ENCODE results near the gene PACRG. TPM values are rescaled to one million over a fixed set of nuclear protein-coding genes. Genes with fewer than 3 reads are reported as not detected.

The PACRG gene
- total RNA-seq, 4 donors from 2014 or later = 0.29 to 1.6 (median 0.61) TPM

DNA sequence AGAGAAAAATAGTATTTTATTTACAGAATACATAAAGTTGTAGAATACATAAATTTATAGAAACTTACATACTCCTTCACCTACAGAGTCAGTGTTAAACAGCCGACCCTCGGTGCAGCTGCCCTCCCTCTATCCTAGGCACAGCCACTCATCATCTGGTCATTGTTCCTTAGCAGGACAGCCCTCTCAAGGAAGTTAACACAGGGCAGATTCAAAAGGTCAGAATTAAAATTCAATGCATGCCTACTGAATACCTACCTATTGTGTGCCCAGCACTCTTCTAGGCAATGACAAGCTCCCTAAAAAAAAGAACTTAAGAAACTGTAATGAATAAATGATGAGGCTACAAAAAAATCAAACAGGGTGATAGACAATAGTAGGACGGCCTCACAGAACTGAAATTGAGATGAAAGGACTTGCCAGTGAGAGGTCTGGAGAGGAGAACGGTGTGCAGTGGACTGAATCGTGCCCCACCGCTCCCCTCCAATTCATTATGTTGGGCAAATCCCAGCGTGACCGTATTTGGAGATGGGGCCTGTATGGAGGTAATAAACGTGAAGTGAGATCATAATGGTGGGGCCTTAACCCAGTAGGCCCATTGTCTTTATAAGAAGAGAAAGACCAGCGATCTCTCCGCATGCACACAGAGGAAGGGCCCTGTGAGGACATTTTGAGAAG, 326.0 kb downstream of the PACRG start:
- ATAC-seq = no peak
- no peak for TF ChIP-seq POLR2A (IDR thresholded peaks at IDR 0.05)
- TF ChIP-seq, protein P1, sequence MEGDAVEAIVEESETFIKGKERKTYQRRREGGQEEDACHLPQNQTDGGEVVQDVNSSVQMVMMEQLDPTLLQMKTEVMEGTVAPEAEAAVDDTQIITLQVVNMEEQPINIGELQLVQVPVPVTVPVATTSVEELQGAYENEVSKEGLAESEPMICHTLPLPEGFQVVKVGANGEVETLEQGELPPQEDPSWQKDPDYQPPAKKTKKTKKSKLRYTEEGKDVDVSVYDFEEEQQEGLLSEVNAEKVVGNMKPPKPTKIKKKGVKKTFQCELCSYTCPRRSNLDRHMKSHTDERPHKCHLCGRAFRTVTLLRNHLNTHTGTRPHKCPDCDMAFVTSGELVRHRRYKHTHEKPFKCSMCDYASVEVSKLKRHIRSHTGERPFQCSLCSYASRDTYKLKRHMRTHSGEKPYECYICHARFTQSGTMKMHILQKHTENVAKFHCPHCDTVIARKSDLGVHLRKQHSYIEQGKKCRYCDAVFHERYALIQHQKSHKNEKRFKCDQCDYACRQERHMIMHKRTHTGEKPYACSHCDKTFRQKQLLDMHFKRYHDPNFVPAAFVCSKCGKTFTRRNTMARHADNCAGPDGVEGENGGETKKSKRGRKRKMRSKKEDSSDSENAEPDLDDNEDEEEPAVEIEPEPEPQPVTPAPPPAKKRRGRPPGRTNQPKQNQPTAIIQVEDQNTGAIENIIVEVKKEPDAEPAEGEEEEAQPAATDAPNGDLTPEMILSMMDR (IDR thresholded peaks at IDR 0.05 in 4 of 5, conservative IDR thresholded peaks at IDR 0.05 in 1 of 5) = no peak

DNA sequence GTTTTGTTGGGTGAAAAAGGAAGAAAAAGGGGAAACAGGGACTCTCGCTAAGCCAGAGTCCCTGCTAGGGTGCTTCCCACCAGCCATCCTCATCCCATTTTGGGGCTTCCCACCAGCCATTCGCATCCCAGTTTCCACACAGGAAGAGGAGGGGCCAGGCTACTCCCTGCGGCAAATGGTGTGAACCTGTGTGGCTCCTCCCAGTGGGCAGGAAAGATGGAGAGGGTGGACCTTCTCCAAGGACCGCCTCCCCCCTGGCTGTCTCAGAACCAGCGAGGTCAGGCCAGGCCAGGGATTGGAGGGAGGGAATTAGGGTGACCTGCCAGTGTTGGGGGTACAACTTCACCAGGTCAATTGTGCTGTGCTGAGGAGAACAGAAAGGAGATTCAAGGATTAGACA, 326.9 kb downstream of the PACRG start:
- H3K9me3 ChIP-seq = no peaks in the 10 kb centered on the region
- H3K27me3 ChIP-seq = no peaks in the 10 kb centered on the region
- no peak for ATAC-seq
- no peaks in the 10 kb centered on the region for H3K36me3 ChIP-seq
- H3K27ac ChIP-seq = no peak overlapping the region
- no peak overlapping the region for H3K4me3 ChIP-seq
- in situ Hi-C loops (cut with MboI; ENCODE audit: low sequenced_read_pairs in 4 of 4) = no loop called here
- TF ChIP-seq, protein P1 (IDR thresholded peaks at IDR 0.05 in 4 of 5, conservative IDR thresholded peaks at IDR 0.05 in 1 of 5) = no peak
- TF ChIP-seq POLR2A (IDR thresholded peaks at IDR 0.05) = no peak
- intact Hi-C loops (cut with DNase I; ENCODE audit: low total_unique reads) = no loop called here
- no peaks in the 10 kb centered on the region for H3K4me1 ChIP-seq
- no peak for DNase-seq

More for the DNA sequence above, 326.0 kb downstream of the PACRG start:
- no peaks in the 10 kb centered on the region for H3K4me1 ChIP-seq
- no peaks in the 10 kb centered on the region for H3K27me3 ChIP-seq
- H3K4me3 ChIP-seq = no peak overlapping the region
- no peaks in the 10 kb centered on the region for H3K9me3 ChIP-seq
- in situ Hi-C loops (cut with MboI; ENCODE audit: low sequenced_read_pairs in 4 of 4) (no loop called here), intact Hi-C loops (cut with DNase I; ENCODE audit: low total_unique reads) (no loop called here)
- H3K36me3 ChIP-seq = no peaks in the 10 kb centered on the region
- DNase-seq = no peak
- H3K27ac ChIP-seq = no peak overlapping the region

DNA sequence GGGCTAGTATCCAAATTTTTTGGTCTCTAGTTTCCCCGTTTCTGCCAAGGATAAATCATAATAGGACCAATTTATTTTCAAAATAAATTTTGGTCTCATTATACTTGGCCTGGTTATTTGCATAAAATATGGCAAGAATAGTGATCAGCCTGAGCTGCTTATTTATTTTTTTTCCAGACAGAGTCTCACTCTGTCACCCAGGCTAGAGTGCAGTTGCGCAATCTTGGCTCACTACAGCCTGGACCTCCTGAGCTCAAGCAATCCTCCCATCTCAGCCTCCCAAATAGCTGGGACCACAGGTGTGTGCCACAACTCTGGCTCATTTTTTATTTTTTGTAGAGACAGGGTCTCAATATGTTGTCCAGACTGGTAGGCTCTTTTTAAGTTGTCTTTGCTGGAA, 329.5 kb downstream of the PACRG start:
- no peaks in the 10 kb centered on the region for H3K4me1 ChIP-seq
- TF ChIP-seq, protein P1 (IDR thresholded peaks at IDR 0.05 in 4 of 5, conservative IDR thresholded peaks at IDR 0.05 in 1 of 5) = no peak
- no peak for TF ChIP-seq POLR2A (IDR thresholded peaks at IDR 0.05)
- DNase-seq = no peak
- H3K36me3 ChIP-seq = no peaks in the 10 kb centered on the region
- H3K27me3 ChIP-seq = no peaks in the 10 kb centered on the region
- intact Hi-C loops (cut with DNase I; ENCODE audit: low total_unique reads) = no loop called here
- H3K9me3 ChIP-seq = no peaks in the 10 kb centered on the region
- H3K27ac ChIP-seq = no peak overlapping the region
- in situ Hi-C loops (cut with MboI; ENCODE audit: low sequenced_read_pairs in 4 of 4) = no loop called here
- H3K4me3 ChIP-seq = no peak overlapping the region
- ATAC-seq = no peak

DNA sequence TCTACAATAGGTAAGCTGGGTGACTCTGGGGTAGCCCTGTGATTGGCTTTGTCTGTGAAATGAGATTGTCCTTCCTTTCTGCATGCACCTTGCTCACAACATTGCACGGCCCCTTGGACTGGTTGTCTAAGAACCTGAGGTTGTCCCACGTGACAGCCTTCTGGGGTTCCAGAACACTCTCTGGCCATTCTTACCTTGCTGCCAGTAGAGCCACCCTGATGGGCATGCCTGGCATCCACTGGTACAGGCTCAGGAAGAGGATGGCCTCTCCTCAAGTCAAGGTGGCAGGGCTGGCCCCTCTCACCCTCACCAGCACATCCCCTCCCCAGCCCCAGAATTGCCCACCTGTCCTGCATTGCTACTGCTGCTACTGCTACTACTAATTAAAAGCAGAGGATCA, 335.0 kb downstream of the PACRG start:
- Histone ChIP-seq H3K27me3 (no peaks in the 10 kb centered on the region), H3K4me3 (no peak overlapping the region), H3K27ac (no peak overlapping the region), H3K9me3 (no peaks in the 10 kb centered on the region), H3K4me1 (no peaks in the 10 kb centered on the region), H3K36me3 (no peaks in the 10 kb centered on the region)
- in situ Hi-C loops (cut with MboI; ENCODE audit: low sequenced_read_pairs in 4 of 4) = no loop called here
- DNase-seq (no peak), ATAC-seq (no peak)
- intact Hi-C loops (cut with DNase I; ENCODE audit: low total_unique reads) = no loop called here
- TF ChIP-seq, protein P1 (IDR thresholded peaks at IDR 0.05 in 4 of 5, conservative IDR thresholded peaks at IDR 0.05 in 1 of 5) = no peak
- TF ChIP-seq POLR2A (IDR thresholded peaks at IDR 0.05) = no peak

DNA sequence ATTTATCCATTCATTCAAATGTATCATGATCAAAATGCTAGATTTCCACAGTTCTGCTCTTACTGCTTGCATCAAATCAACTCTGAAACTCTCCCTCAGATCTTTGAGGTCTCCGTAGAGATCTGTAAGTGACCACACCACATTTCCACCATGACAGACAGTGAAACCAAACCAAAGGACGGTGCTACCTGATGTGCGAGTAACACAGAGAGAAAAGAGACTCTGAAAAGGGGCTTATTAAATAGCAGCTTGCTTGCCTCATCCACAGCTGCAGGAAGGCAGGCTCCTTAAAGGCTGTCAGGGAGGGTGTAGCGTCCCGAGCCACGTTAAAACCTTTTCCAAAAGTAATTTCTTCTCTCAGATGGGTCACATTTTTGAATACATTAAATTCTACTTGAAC, 335.8 kb downstream of the PACRG start:
- intact Hi-C loops (cut with DNase I; ENCODE audit: low total_unique reads) (no loop called here), in situ Hi-C loops (cut with MboI; ENCODE audit: low sequenced_read_pairs in 4 of 4) (no loop called here)
- Histone ChIP-seq H3K4me3 (no peak overlapping the region), H3K36me3 (no peaks in the 10 kb centered on the region), H3K9me3 (no peaks in the 10 kb centered on the region), H3K4me1 (no peaks in the 10 kb centered on the region), H3K27me3 (no peaks in the 10 kb centered on the region), H3K27ac (no peak overlapping the region)
- ATAC-seq = no peak
- no peak for DNase-seq
- TF ChIP-seq, protein P1 (IDR thresholded peaks at IDR 0.05 in 4 of 5, conservative IDR thresholded peaks at IDR 0.05 in 1 of 5) = no peak
- no peak for TF ChIP-seq POLR2A (IDR thresholded peaks at IDR 0.05)

Measured in gastrocnemius medialis (tissue), 4 donors.